ENCODE results near the gene GPATCH2L. TPM values are rescaled to one million over a fixed set of nuclear protein-coding genes. Genes with fewer than 3 reads are reported as not detected.

Gene GPATCH2L
- total RNA-seq, 2 experiments from 2014 or later, result 54.0 to 58.2 TPM

DNA sequence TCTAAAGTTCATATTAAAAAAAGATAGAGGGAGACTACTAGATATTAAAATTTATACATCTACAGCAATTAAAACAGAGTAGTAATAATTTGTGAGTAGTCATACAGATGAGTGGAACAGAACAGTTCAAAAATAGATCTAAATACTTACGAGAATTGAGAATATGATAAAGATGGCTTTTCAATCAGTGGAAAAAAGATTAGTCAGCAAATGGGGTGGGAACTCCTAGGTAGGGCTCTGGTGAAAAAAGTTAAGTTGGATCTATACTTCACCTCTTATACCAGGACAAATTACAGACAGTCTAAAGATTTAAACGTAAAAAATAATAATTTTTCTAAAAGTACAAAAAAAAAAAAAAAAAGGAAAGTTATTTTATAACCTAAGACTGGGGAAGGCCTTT, 66.9 kb downstream of the GPATCH2L start:
- ATAC-seq, result no peak
- no peak overlapping the region for H3K4me3 Mint-ChIP-seq
- intact Hi-C loops (cut with micrococcal nuclease), result no loop called here

DNA sequence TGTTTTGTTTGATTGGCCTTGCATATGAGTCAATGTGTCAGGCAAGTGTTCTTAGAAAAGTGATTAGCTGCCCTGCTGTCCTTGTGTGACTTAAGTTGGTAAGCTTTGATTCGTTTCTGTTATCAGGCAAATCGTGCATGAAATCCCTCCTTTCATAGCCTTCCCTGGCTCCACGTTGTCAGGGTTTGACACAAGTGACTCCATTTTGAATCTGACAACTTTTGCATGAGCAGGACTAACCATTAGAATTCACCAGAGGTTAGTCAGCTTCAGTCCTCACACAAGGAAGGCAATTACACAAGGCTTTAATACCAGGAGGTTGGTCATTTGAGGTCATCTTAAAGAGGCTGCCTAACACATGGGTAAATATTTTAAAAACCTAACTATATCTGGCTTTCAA, 68.2 kb downstream of the GPATCH2L start:
- Mint-ChIP-seq H3K9me3 (peaks cover 7% of the 10 kb centered on the region), H3K36me3 (ENCODE audit: low read depth) (peaks cover 2% of the 10 kb centered on the region), H3K27ac (no peak overlapping the region), H3K4me1 (ENCODE audit: low read depth) (no peaks in the 10 kb centered on the region), H3K27me3 (no peaks in the 10 kb centered on the region), H3K4me3 (no peak overlapping the region)
- intact Hi-C loops (cut with micrococcal nuclease), result no loop called here
- CTCF ChIA-PET, result interaction anchor here (0.9 kb wide), 1 partner anchor 13 kb away, joined by 3 read pairs; no protein-coding TSS in a partner anchor
- POLR2A ChIA-PET, result interaction anchor here (1.0 kb wide), 1 partner anchor 9 kb away, joined by 3 read pairs; no protein-coding TSS in a partner anchor
- no peak for ATAC-seq
- TF ChIP-seq, protein P1, sequence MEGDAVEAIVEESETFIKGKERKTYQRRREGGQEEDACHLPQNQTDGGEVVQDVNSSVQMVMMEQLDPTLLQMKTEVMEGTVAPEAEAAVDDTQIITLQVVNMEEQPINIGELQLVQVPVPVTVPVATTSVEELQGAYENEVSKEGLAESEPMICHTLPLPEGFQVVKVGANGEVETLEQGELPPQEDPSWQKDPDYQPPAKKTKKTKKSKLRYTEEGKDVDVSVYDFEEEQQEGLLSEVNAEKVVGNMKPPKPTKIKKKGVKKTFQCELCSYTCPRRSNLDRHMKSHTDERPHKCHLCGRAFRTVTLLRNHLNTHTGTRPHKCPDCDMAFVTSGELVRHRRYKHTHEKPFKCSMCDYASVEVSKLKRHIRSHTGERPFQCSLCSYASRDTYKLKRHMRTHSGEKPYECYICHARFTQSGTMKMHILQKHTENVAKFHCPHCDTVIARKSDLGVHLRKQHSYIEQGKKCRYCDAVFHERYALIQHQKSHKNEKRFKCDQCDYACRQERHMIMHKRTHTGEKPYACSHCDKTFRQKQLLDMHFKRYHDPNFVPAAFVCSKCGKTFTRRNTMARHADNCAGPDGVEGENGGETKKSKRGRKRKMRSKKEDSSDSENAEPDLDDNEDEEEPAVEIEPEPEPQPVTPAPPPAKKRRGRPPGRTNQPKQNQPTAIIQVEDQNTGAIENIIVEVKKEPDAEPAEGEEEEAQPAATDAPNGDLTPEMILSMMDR (IDR thresholded peaks at IDR 0.05), result no peak
- no peak for DNase-seq

More for the DNA sequence above, 66.9 kb downstream of the GPATCH2L start:
- TF ChIP-seq, protein P1 (IDR thresholded peaks at IDR 0.05), result no peak
- no peak overlapping the region for H3K27ac Mint-ChIP-seq
- H3K9me3 Mint-ChIP-seq, result peaks cover 3% of the 10 kb centered on the region
- H3K27me3 Mint-ChIP-seq, result no peaks in the 10 kb centered on the region
- ChIA-PET CTCF (no interaction called here), POLR2A (no interaction called here)
- H3K4me1 Mint-ChIP-seq (ENCODE audit: low read depth), result no peaks in the 10 kb centered on the region
- peaks cover 2% of the 10 kb centered on the region for H3K36me3 Mint-ChIP-seq (ENCODE audit: low read depth)
- no peak for DNase-seq

DNA sequence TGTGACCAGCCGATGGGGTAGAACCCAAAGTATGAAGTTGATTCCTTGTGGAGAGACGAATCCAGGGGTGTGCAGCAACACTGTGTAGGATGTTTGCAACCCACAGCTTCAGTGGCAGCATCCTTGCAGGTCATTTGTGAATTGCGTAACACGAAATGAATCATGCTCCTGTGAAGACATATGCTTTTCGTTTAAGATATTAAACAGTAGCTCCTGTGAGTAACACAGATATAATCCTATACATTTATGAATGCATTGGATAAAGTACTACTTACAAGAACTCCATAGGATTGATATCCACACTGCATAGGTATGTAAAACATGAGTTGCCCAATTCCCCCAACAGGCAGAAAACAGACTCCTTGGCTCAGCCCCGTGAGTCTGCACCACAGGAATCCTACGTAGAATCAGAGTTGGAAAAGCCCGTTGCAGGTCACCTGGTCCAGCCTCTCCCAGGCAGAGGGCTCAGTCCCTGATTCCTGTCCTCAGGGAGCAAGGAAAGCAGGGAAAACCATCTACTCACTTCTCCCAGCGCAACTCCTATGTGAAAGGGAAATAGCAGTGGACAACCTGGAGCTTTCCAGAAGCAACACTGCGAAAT, 75.8 kb downstream of the GPATCH2L start:
- POLR2A ChIA-PET, result no interaction called here
- Mint-ChIP-seq H3K27me3 (no peaks in the 10 kb centered on the region), H3K9me3 (peaks cover 7% of the 10 kb centered on the region), H3K36me3 (ENCODE audit: low read depth) (peaks cover 5% of the 10 kb centered on the region), H3K4me3 (no peak overlapping the region), H3K4me1 (ENCODE audit: low read depth) (no peaks in the 10 kb centered on the region), H3K27ac (no peak overlapping the region)
- ATAC-seq (no peak), DNase-seq (no peak)
- intact Hi-C loops (cut with micrococcal nuclease), result no loop called here
- TF ChIP-seq, protein P1 (IDR thresholded peaks at IDR 0.05), result no peak
- CTCF ChIA-PET, result no interaction called here

DNA sequence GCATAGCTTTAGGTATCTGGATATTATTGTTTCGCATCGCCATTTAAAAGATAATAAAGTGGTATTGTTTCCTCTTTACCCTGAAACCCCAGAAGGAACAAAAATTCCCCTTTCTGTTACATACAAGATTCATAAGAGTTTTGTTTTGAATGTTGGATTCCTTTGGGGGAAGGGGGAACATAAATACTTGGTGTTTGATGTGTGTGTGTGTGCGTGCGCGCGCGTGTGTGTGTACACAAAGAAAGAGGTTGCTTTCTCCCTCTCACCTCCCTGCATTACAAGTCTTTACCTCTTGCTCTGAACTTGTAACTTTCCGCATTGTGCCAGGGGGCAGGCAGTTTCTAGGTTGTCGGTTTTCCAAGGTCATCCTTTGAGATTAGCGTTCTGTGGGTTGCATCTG, 76.4 kb downstream of the GPATCH2L start:
- ChIA-PET POLR2A (no interaction called here), CTCF (no interaction called here)
- Mint-ChIP-seq H3K27ac (no peak overlapping the region), H3K4me3 (no peak overlapping the region), H3K27me3 (no peaks in the 10 kb centered on the region), H3K9me3 (peaks cover 7% of the 10 kb centered on the region), H3K36me3 (ENCODE audit: low read depth) (peaks cover 8% of the 10 kb centered on the region), H3K4me1 (ENCODE audit: low read depth) (no peaks in the 10 kb centered on the region)
- TF ChIP-seq, protein P1 (IDR thresholded peaks at IDR 0.05), result no peak
- DNase-seq (no peak), ATAC-seq (no peak)
- intact Hi-C loops (cut with micrococcal nuclease), result no loop called here

DNA sequence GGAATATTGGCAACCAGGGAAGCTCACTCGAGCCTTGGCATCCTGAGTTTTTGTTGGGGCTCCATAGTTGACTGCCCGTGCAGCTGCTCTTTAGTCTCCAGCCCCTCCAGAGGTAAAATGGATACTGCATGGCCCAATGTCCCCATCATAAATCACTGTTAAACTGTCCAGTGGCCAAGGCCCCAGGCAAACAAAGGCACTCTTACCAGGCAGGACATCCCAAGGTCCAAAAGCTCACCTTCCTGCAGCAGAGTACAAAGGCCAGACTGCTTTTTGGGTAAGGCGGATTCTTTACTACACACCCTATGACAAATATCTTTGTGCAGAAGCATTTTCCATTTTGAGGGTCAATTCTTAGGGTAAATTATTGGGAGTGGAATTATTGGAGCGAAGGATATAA, 81.1 kb downstream of the GPATCH2L start:
- Mint-ChIP-seq H3K27ac (no peak overlapping the region), H3K4me3 (no peak overlapping the region), H3K4me1 (ENCODE audit: low read depth) (no peaks in the 10 kb centered on the region), H3K9me3 (peaks cover 1% of the 10 kb centered on the region), H3K36me3 (ENCODE audit: low read depth) (peaks cover 34% of the 10 kb centered on the region), H3K27me3 (no peaks in the 10 kb centered on the region)
- CTCF ChIA-PET, result no interaction called here
- intact Hi-C loops (cut with micrococcal nuclease), result no loop called here
- TF ChIP-seq, protein P1 (IDR thresholded peaks at IDR 0.05), result no peak
- DNase-seq (no peak), ATAC-seq (no peak)
- POLR2A ChIA-PET, result interaction anchor here (0.6 kb wide), 1 partner anchor 1762 kb away, joined by 3 read pairs; no protein-coding TSS in a partner anchor
